Prostate gland (tissue), 2 donors: ENCODE data around the gene EGLN1.

Experiments
- POLR2AphosphoS5 ChIP-seq: sonication (generic); formaldehyde crosslinking; IDR thresholded peaks from one replicate; pipeline ENCODE4 v1.6.1; 2017; ENCODE audit warnings: antibody characterized with exemption
- TF ChIP-seq, protein P1 (sequence below), 4 experiments: fragments of 200-600 bp in 2 of 4; fragments of 450-650 bp in 2 of 4; sonication (generic) in 2 of 4; IDR thresholded peaks; 1 replicate in 3 of 4; 2 replicates in 1 of 4; pipeline ENCODE4 v1.5.1; 2016 to 2019; ENCODE audit warnings: antibody characterized with exemption in 4 of 4, mild to moderate bottlenecking in 2 of 4, moderate library complexity in 2 of 4

DNA sequence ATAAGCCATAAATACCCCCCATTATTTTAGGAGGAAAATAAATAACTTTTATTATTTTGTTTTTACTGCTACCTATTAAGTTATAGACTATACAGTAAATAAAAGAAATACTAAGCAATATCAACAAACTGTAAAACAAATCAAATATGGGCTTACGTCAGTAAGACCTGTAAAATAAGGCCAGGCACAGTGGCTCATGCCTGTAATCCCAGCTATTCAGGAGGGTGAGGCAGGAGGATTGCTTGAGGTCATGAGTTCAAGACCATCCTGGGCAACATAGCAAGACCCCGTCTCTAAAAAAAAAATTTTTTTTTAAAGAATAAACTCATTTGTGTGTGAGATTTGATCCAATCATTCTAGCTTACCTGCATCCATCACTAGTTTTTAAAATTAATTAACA is 17.8 kb downstream of the EGLN1 start:
- TF ChIP-seq, protein P1, sequence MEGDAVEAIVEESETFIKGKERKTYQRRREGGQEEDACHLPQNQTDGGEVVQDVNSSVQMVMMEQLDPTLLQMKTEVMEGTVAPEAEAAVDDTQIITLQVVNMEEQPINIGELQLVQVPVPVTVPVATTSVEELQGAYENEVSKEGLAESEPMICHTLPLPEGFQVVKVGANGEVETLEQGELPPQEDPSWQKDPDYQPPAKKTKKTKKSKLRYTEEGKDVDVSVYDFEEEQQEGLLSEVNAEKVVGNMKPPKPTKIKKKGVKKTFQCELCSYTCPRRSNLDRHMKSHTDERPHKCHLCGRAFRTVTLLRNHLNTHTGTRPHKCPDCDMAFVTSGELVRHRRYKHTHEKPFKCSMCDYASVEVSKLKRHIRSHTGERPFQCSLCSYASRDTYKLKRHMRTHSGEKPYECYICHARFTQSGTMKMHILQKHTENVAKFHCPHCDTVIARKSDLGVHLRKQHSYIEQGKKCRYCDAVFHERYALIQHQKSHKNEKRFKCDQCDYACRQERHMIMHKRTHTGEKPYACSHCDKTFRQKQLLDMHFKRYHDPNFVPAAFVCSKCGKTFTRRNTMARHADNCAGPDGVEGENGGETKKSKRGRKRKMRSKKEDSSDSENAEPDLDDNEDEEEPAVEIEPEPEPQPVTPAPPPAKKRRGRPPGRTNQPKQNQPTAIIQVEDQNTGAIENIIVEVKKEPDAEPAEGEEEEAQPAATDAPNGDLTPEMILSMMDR (IDR thresholded peaks at IDR 0.05), result no peak
- TF ChIP-seq POLR2AphosphoS5, result peak; percentile 52
